Spleen (tissue), 11 donors: Measurements from ENCODE around the gene SORCS3. TPM values are rescaled to one million over a fixed set of nuclear protein-coding genes. Genes with fewer than 3 reads are reported as not detected.

Source experiments
- DNase-seq: peaks from one replicate; pipeline ENCODE4 v3.0.0-alpha.2; 2020
- H3K27ac ChIP-seq, 8 donors: fragments of 200-600 bp; sonication (generic) in 7 of 8; 1 replicate in 4 of 8; 2 replicates in 4 of 8; pipeline versions ENCODE4 v1.5.0 to v1.8.0; 2016 to 2021; ENCODE audit warnings: inconsistent platforms in 4 of 8, mild to moderate bottlenecking in 4 of 8, moderate library complexity in 1 of 8
- H3K27me3 ChIP-seq, 7 donors: fragments of 200-600 bp; sonication (generic) in 6 of 7; replicated peaks in 1 of 7; 1 replicate in 4 of 7; 2 replicates in 3 of 7; pipeline versions ENCODE4 v1.5.0 to v1.8.0; 2016 to 2021; ENCODE audit warnings: inconsistent platforms in 3 of 7, mild to moderate bottlenecking in 1 of 7
- H3K36me3 ChIP-seq, 6 donors: fragments of 200-600 bp; sonication (generic) in 5 of 6; 1 replicate in 4 of 6; 2 replicates in 2 of 6; pipeline versions ENCODE4 v1.5.0 to v1.8.0; 2016 to 2021; ENCODE audit warnings: inconsistent platforms in 2 of 6
- H3K4me1 ChIP-seq, 6 donors: fragments of 200-600 bp; sonication (generic) in 5 of 6; 1 replicate in 3 of 6; 2 replicates in 3 of 6; pipeline versions ENCODE4 v1.5.0 to v1.8.0; 2016 to 2021; ENCODE audit warnings: inconsistent platforms in 3 of 6
- H3K4me3 ChIP-seq, 8 donors: fragments of 200-600 bp; sonication (generic) in 7 of 8; 1 replicate in 4 of 8; 2 replicates in 4 of 8; pipeline versions ENCODE4 v1.5.0 to v1.8.0; 2016 to 2021; ENCODE audit warnings: inconsistent platforms in 4 of 8, mild to moderate bottlenecking in 4 of 8, moderate library complexity in 2 of 8
- H3K9me3 ChIP-seq, 8 donors: fragments of 200-600 bp; sonication (generic) in 7 of 8; 1 replicate in 4 of 8; 2 replicates in 4 of 8; pipeline versions ENCODE4 v1.5.0 to v1.8.0; 2016 to 2021; ENCODE audit warnings: inconsistent platforms in 4 of 8
- POLR2A ChIP-seq, 3 donors: fragments of 450-650 bp; IDR thresholded peaks; one replicate each; pipeline ENCODE4 v1.5.1; 2017; ENCODE audit warnings: antibody characterized with exemption in 3 of 3, mild to moderate bottlenecking in 1 of 3
- POLR2AphosphoS5 ChIP-seq, 3 donors: sonication (generic); formaldehyde crosslinking; IDR thresholded peaks; one replicate each; pipeline ENCODE4 v1.5.1; 2017; ENCODE audit warnings: antibody characterized with exemption in 3 of 3
- WGBS, 5 donors: extraction: QIAGEN DNeasy Blood & Tissue Kit in 3 of 5; methylation state at CpG; one replicate each; pipeline versions ENCODE4 v1.1.5 to v1.1.7; 2013 to 2018; 5-methylcytosine and 5-hydroxymethylcytosine counted together
- intact Hi-C: fragments of 100-400 bp; cut with DNase I; formaldehyde crosslinking; loops from one replicate; pipeline ENCODE4 v1.15.0; 2023; ENCODE audit warnings: low total_unique reads
- polyA plus RNA-seq, 3 donors: library from polyadenylated mRNA; stranded (reverse); fragments of 200-250 nt; gene quantifications; one replicate each; pipeline ENCODE4 v1.2.1, GENCODE V29; 2013
- total RNA-seq, 7 donors: library from RNA; depleted of rRNA in 3 of 7; stranded (reverse); fragments of >200 nt in 3 of 7; fragmentation: NEBNext Ultra II Directional in 4 of 7; extraction: Animal tissue kit (Norgen Biotek cat#: 25700) in 4 of 7; gene quantifications; one replicate each; pipeline versions ENCODE4 v1.1.0 to v1.2.1, GENCODE V29; 2016 to 2021
- TF ChIP-seq, protein P1 (sequence below), 11 experiments: fragments of 200-600 bp in 7 of 11; fragments of 450-650 bp in 4 of 11; sonication (generic) in 4 of 11; IDR thresholded peaks in 8 of 11; conservative IDR thresholded peaks in 3 of 11; 1 replicate in 7 of 11; 2 replicates in 4 of 11; pipeline versions ENCODE4 v1.4.0 to v1.8.0; 2016 to 2021; ENCODE audit warnings: antibody characterized with exemption in 11 of 11, inconsistent platforms in 4 of 11, mild to moderate bottlenecking in 1 of 11
- donor health status: healthy with polysubstance abuse.
- donor health status: DM: no; HTN: no; CAD: no; lungs with moderate emphysema.
- donor health status: DM: no; HTN: no; CAD: no.
- donor health status: Bipolar disorder and iron deficiency.
- donor health status: healthy.
- donor health status: DM: no; HTN: no; CAD: no.
- donor health status: DM: yes; HTN: yes; CAD: no.

The SORCS3 gene
- total and polyA plus RNA-seq, 10 donors = 0.03 to 0.06 TPM; not detected in 8

DNA sequence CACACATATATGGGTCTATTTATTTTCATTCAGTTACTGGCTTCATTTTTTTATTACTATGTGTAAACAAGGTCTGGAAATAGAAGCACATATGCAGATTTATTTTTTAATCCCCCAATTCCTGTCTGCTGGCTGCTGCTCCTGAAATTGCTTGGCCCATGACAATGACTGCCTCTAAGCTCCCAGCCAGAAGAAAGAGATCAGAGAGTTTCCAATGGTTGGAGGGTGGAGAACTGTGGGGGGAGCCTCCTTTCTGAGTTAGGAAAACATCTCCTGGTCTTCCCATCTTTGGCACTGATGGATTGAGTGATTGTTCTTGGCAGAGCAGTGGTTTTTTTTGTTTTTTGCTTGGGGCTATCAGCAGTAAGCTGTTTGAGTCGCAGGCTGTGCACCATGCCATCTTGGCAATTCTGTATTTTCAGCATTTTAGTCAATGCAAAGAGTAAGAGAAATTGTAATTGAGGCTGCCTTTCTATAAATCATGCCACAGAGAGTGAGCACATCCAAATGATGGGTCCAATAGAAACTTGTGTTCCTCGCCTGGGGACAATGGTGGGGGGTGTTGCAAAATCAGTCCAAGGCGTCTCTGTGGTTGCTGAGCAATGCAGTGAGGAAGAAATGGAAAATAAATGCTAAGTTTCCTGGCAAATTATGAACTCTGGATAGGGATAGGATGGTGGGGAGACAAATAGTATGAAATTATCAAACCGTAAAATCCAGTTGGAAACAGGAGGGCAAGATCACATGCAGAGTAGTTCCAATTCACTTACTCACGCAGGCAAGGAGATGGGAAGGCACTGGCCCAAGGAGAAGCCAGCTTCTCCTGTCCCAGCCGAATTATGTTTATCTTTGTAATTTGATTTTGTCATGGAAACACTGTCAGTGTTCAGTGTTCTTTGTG is 382.4 kb downstream of the SORCS3 start:
- intact Hi-C loops = no loop called here
- no peak overlapping the region for H3K4me3 ChIP-seq
- TF ChIP-seq POLR2AphosphoS5 (IDR thresholded peaks at IDR 0.05) (no peak), POLR2A (IDR thresholded peaks at IDR 0.05) (no peak)
- TF ChIP-seq, protein P1, sequence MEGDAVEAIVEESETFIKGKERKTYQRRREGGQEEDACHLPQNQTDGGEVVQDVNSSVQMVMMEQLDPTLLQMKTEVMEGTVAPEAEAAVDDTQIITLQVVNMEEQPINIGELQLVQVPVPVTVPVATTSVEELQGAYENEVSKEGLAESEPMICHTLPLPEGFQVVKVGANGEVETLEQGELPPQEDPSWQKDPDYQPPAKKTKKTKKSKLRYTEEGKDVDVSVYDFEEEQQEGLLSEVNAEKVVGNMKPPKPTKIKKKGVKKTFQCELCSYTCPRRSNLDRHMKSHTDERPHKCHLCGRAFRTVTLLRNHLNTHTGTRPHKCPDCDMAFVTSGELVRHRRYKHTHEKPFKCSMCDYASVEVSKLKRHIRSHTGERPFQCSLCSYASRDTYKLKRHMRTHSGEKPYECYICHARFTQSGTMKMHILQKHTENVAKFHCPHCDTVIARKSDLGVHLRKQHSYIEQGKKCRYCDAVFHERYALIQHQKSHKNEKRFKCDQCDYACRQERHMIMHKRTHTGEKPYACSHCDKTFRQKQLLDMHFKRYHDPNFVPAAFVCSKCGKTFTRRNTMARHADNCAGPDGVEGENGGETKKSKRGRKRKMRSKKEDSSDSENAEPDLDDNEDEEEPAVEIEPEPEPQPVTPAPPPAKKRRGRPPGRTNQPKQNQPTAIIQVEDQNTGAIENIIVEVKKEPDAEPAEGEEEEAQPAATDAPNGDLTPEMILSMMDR (IDR thresholded peaks at IDR 0.05 in 8 of 11, conservative IDR thresholded peaks at IDR 0.05 in 3 of 11) = no peak
- H3K9me3 ChIP-seq = no peaks in the 10 kb centered on the region
- H3K4me1 ChIP-seq = no peaks in the 10 kb centered on the region
- DNase-seq = no peak
- H3K27me3 ChIP-seq = no peaks in the 10 kb centered on the region
- WGBS, 5 donors = 53 to 69% (median 60%) methylated on average over 6 of the region's 6 CpGs
- no peak overlapping the region for H3K27ac ChIP-seq
- H3K36me3 ChIP-seq = no peaks in the 10 kb centered on the region

DNA sequence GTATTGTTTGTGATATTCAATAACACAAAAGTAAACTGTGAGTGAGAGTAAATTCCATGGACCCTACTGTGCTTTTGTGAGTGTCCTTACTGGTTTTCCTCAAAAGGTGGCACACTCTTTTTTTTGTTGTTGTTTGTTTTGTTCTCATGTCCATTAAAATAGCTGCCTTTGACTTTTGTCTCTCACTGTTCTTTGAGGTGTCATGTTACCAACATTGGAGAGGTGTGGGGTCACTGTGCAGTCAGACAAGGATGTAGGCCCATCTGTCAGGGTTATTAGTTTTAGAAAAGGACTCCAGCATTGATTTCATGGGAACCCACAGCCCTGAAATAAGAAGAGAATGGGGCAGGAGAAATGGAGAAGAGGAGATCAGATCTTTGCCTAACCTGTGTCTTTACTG is 383.1 kb downstream of the SORCS3 start:
- no peak overlapping the region for H3K27ac ChIP-seq
- H3K36me3 ChIP-seq = no peaks in the 10 kb centered on the region
- H3K4me3 ChIP-seq = no peak overlapping the region
- DNase-seq = no peak
- H3K27me3 ChIP-seq = no peaks in the 10 kb centered on the region
- TF ChIP-seq POLR2AphosphoS5 (IDR thresholded peaks at IDR 0.05) (no peak), POLR2A (IDR thresholded peaks at IDR 0.05) (no peak)
- TF ChIP-seq, protein P1 (IDR thresholded peaks at IDR 0.05 in 8 of 11, conservative IDR thresholded peaks at IDR 0.05 in 3 of 11) = no peak
- intact Hi-C loops = no loop called here
- H3K4me1 ChIP-seq = no peaks in the 10 kb centered on the region
- H3K9me3 ChIP-seq = no peaks in the 10 kb centered on the region

- no peak for DNase-seq
- no peaks in the 10 kb centered on the region for H3K9me3 ChIP-seq
- no peaks in the 10 kb centered on the region for H3K27me3 ChIP-seq
- no peak overlapping the region for H3K27ac ChIP-seq
- no peak overlapping the region for H3K4me3 ChIP-seq
- H3K4me1 ChIP-seq = no peaks in the 10 kb centered on the region
- intact Hi-C loops = no loop called here
- TF ChIP-seq POLR2A (IDR thresholded peaks at IDR 0.05) (no peak), POLR2AphosphoS5 (IDR thresholded peaks at IDR 0.05) (no peak)
- TF ChIP-seq, protein P1 (IDR thresholded peaks at IDR 0.05 in 8 of 11, conservative IDR thresholded peaks at IDR 0.05 in 3 of 11) = no peak
- no peaks in the 10 kb centered on the region for H3K36me3 ChIP-seq
- WGBS, 5 donors = 40 to 90% (median 83%) methylated on average over 1 of the region's 1 CpG
Observed at GRCh38 chr10:105025092-105025491, 384.0 kb downstream of the SORCS3 start.

DNA sequence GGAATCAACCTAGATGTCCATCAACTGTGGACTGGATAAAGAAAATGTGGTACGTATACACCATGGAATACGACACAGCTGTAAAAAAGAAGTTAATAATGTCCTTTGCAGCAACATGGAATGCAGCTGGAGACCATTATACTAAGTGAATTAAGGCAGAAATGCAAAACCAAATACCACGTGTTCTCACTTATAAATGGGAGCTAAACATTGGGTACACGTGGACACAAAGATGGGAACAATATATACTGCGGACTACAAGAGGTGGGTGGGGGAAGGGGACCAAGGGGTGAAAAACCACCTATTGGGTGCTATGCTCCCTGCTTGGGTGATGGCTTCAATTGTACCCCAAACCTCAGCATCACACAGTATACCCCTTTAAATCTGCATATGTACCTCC is 385.5 kb downstream of the SORCS3 start:
- intact Hi-C loops = no loop called here

More for the DNA sequence above, 385.5 kb downstream of the SORCS3 start:
- Histone ChIP-seq H3K9me3 (no peaks in the 10 kb centered on the region), H3K4me3 (no peak overlapping the region), H3K4me1 (no peaks in the 10 kb centered on the region), H3K27me3 (no peaks in the 10 kb centered on the region), H3K27ac (no peak overlapping the region), H3K36me3 (no peaks in the 10 kb centered on the region)
- TF ChIP-seq, protein P1 (IDR thresholded peaks at IDR 0.05 in 8 of 11, conservative IDR thresholded peaks at IDR 0.05 in 3 of 11) = no peak
- TF ChIP-seq POLR2A (IDR thresholded peaks at IDR 0.05) (no peak), POLR2AphosphoS5 (IDR thresholded peaks at IDR 0.05) (no peak)
- WGBS, 5 donors = 83 to 95% (median 89%) methylated on average over 5 of the region's 5 CpGs
- DNase-seq = no peak
